ENCODE measurements around the gene PHKB.

The PHKB gene

GRCh38 chr16:47492036-47492427 lies 30.9 kb downstream of the PHKB start:
- TF ChIP-seq POLR2AphosphoS5 (IDR thresholded peaks at IDR 0.05; ENCODE audit: low read depth, low read length) (no peak), TAF1 (IDR thresholded peaks at IDR 0.05; ENCODE audit: borderline replicate concordance, insufficient read depth, low read length) (no peak), SIN3A (IDR thresholded peaks at IDR 0.05; ENCODE audit: borderline replicate concordance, insufficient read depth, low read length) (no peak), FOXP2 (optimal IDR thresholded peaks at IDR 0.05; ENCODE audit: borderline replicate concordance, extremely low read depth, extremely low read length, insufficient read depth) (no peak)
- TF ChIP-seq, protein P1, sequence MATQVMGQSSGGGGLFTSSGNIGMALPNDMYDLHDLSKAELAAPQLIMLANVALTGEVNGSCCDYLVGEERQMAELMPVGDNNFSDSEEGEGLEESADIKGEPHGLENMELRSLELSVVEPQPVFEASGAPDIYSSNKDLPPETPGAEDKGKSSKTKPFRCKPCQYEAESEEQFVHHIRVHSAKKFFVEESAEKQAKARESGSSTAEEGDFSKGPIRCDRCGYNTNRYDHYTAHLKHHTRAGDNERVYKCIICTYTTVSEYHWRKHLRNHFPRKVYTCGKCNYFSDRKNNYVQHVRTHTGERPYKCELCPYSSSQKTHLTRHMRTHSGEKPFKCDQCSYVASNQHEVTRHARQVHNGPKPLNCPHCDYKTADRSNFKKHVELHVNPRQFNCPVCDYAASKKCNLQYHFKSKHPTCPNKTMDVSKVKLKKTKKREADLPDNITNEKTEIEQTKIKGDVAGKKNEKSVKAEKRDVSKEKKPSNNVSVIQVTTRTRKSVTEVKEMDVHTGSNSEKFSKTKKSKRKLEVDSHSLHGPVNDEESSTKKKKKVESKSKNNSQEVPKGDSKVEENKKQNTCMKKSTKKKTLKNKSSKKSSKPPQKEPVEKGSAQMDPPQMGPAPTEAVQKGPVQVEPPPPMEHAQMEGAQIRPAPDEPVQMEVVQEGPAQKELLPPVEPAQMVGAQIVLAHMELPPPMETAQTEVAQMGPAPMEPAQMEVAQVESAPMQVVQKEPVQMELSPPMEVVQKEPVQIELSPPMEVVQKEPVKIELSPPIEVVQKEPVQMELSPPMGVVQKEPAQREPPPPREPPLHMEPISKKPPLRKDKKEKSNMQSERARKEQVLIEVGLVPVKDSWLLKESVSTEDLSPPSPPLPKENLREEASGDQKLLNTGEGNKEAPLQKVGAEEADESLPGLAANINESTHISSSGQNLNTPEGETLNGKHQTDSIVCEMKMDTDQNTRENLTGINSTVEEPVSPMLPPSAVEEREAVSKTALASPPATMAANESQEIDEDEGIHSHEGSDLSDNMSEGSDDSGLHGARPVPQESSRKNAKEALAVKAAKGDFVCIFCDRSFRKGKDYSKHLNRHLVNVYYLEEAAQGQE (IDR thresholded peaks at IDR 0.05; ENCODE audit: insufficient read depth in 1 of 2, low read depth in 2 of 2, low read length in 2 of 2): no peak

- TF ChIP-seq TAF1 (IDR thresholded peaks at IDR 0.05; ENCODE audit: borderline replicate concordance, insufficient read depth, low read length) (no peak), POLR2AphosphoS5 (IDR thresholded peaks at IDR 0.05; ENCODE audit: low read depth, low read length) (no peak), FOXP2 (optimal IDR thresholded peaks at IDR 0.05; ENCODE audit: borderline replicate concordance, extremely low read depth, extremely low read length, insufficient read depth) (no peak), SIN3A (IDR thresholded peaks at IDR 0.05; ENCODE audit: borderline replicate concordance, insufficient read depth, low read length) (no peak)
- TF ChIP-seq, protein P1 (IDR thresholded peaks at IDR 0.05; ENCODE audit: insufficient read depth in 1 of 2, low read depth in 2 of 2, low read length in 2 of 2): no peak
Observed at GRCh38 chr16:47492428-47493377, 31.6 kb downstream of the PHKB start.

DNA sequence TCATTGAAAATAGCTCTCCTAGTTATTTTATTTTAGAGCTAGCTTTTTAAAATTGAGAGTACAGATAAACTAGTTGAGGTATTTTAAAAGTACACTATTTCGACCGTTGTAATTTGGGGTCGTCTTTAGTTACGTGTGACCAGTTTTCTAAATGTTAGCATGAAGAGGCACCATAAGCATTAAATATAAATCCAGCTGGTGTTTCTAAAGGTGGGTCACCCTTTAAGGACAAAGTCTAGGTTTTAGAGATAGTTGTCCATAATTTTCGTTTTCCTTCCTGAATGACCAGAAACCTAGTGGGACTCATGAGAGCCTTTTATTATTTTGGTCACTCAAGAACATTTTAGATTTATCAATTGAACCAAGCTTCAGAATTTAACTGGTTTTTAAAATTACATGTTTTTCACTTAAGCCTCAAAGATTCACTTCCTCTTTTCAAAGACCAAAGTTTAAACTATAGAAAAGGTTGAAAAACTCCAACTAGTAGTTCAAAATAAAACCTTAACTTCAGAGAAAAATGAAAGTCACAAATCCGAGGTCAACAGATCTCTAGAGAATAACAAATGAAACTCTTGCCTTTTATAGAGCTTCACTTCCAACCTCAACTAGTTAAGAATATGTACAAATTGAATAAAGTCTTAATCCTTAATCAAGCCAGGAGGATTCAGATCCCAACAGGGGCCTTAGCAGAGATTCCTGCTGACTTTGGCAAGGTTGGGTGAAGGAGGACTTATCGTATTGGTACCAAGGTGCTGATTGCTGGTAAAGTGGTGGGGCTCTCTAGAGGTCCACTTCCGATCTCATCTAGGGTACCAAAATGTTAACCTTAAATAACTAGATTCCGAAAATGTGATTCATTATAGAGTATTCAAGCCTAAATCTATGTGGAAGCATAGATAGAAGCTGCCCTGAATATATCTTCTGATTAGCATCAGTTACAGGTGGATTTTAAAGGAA lies 32.5 kb downstream of the PHKB start:
- TF ChIP-seq TAF1 (IDR thresholded peaks at IDR 0.05; ENCODE audit: borderline replicate concordance, insufficient read depth, low read length) (no peak), SIN3A (IDR thresholded peaks at IDR 0.05; ENCODE audit: borderline replicate concordance, insufficient read depth, low read length) (no peak), FOXP2 (optimal IDR thresholded peaks at IDR 0.05; ENCODE audit: borderline replicate concordance, extremely low read depth, extremely low read length, insufficient read depth) (no peak), POLR2AphosphoS5 (IDR thresholded peaks at IDR 0.05; ENCODE audit: low read depth, low read length) (no peak)
- TF ChIP-seq, protein P1 (IDR thresholded peaks at IDR 0.05; ENCODE audit: insufficient read depth in 1 of 2, low read depth in 2 of 2, low read length in 2 of 2): no peak

DNA sequence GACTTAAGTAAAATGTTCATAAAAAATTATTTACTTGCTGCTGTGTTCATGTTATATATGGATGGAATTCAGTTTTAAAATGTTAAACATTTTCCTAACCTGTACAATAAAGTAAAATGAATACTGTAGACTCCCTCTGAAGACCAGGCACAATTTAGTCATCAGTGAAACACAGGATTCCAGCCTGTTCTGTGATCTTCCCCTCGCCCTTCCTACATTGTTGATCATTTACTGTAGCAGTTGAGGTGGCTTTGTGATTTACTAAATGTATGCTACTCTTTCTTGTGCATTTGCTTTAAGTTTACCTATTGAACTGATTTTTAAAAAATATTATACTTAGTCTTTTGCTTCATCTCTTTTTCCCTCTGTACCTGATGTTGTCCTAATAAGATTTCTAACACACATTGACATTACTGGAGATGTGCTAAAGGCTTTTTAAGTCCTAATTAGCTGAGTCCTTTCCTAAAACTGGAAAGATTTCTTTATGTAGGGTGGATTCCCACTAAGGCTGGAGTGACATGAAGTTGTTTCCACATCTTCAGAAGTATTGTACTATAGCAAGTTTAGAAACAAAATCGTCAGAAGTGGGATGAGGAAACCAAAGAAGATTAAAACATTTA lies 38.1 kb downstream of the PHKB start:
- TF ChIP-seq, protein P1 (IDR thresholded peaks at IDR 0.05; ENCODE audit: insufficient read depth in 1 of 2, low read depth in 2 of 2, low read length in 2 of 2): no peak
- TF ChIP-seq TAF1 (IDR thresholded peaks at IDR 0.05; ENCODE audit: borderline replicate concordance, insufficient read depth, low read length): no peak
- TF ChIP-seq SIN3A (IDR thresholded peaks at IDR 0.05; ENCODE audit: borderline replicate concordance, insufficient read depth, low read length): no peak
- no peak for TF ChIP-seq FOXP2 (optimal IDR thresholded peaks at IDR 0.05; ENCODE audit: borderline replicate concordance, extremely low read depth, extremely low read length, insufficient read depth)
- TF ChIP-seq POLR2AphosphoS5 (IDR thresholded peaks at IDR 0.05; ENCODE audit: low read depth, low read length): no peak

Data from PFSK-1 (cell line).